Ascending aorta (tissue), 2 donors: ENCODE measurements around the gene MDH1B. TPM values are rescaled to one million over a fixed set of nuclear protein-coding genes. Genes with fewer than 3 reads are reported as not detected.

Experiments used
- DNase-seq, 2 donors: peaks; one replicate each; pipeline ENCODE4 v3.0.0-alpha.2; 2019; ENCODE audit warnings: low spot score in 2 of 2
- H3K27ac ChIP-seq, 2 donors: fragments of 200-600 bp; sonication (generic); one replicate each; pipeline ENCODE4 v1.5.1; 2016 to 2017; ENCODE audit warnings: mild to moderate bottlenecking in 1 of 2
- H3K27me3 ChIP-seq: fragments of 200-600 bp; sonication (generic); one replicate; pipeline ENCODE4 v1.5.1; 2017
- H3K36me3 ChIP-seq, 2 donors: fragments of 200-600 bp; sonication (generic); one replicate each; pipeline ENCODE4 v1.5.1; 2016
- H3K4me1 ChIP-seq, 2 donors: fragments of 200-600 bp; sonication (generic); one replicate each; pipeline ENCODE4 v1.5.1; 2016 to 2017; ENCODE audit warnings: mild to moderate bottlenecking in 1 of 2
- H3K4me3 ChIP-seq, 2 donors: fragments of 200-600 bp; sonication (generic); one replicate each; pipeline ENCODE4 v1.5.1; 2016 to 2017; ENCODE audit warnings: mild to moderate bottlenecking in 1 of 2
- H3K9me3 ChIP-seq, 2 donors: fragments of 200-600 bp; sonication (generic); one replicate each; pipeline ENCODE4 v1.5.1; 2016
- intact Hi-C: fragments of 100-400 bp; cut with DNase I; formaldehyde crosslinking; loops from one replicate; pipeline ENCODE4 v1.15.1; 2023
- total RNA-seq: library from RNA; depleted of rRNA; stranded (reverse); fragments of >200 nt; gene quantifications from one replicate; pipeline ENCODE4 v1.1.0, GENCODE V29; 2016
- TF ChIP-seq, protein P1 (sequence below), 3 experiments: fragments of 200-600 bp in 2 of 3; fragments of 450-650 bp in 1 of 3; sonication (generic) in 2 of 3; IDR thresholded peaks; one replicate each; pipeline ENCODE4 v1.5.1; 2016 to 2019; ENCODE audit warnings: antibody characterized with exemption in 3 of 3, mild to moderate bottlenecking in 1 of 3, moderate library complexity in 1 of 3

MDH1B gene
- total RNA-seq, 1 donor from 2014 or later: not detected

DNA sequence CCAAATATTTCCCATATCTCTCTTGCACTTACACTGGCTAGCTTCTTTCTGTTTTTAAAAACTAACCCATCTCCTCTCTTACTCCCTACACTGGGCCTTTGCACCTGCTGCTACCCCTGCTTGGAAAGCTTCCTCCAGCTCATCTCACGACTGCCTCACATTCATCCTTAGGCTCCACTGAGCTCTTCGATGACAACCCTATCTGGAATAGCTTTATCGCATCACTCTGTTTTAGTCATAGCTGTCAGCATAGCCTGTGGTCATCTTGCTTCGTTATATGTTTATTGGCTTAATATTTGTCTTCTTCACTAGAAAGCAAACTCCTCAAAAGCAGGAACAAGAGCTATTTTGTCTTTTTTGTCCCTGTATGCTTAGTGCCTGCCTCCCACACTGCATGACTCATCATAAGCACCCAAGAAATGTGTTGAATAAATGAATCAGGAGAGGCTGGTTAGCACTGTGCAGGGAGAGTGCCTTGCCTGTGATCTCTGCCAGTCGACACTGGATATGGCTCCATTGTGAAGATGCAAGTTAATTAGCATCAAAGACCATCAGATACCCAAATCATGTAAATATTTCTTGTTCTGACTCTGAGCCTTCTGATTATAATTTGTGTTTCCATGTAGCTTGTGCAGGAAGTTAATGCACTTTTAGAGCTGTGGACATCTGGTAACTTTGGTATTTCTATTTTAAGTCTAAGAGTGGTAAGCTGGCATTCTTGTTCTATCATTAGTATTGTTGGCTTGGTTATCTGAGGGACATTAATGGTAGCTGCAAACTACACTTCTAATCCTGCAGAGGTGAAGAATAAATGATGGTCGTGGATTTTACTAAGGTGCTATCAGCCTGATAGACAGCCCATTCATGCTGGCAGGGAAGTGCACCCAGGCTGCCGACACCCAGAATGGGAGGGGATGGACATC lies 36.6 kb downstream of the MDH1B start:
- Histone ChIP-seq H3K4me3 (no peak overlapping the region), H3K9me3 (no peaks in the 10 kb centered on the region), H3K36me3 (no peaks in the 10 kb centered on the region), H3K4me1 (no peaks in the 10 kb centered on the region), H3K27ac (no peak overlapping the region), H3K27me3 (no peaks in the 10 kb centered on the region)
- DNase-seq: no peak
- TF ChIP-seq, protein P1, sequence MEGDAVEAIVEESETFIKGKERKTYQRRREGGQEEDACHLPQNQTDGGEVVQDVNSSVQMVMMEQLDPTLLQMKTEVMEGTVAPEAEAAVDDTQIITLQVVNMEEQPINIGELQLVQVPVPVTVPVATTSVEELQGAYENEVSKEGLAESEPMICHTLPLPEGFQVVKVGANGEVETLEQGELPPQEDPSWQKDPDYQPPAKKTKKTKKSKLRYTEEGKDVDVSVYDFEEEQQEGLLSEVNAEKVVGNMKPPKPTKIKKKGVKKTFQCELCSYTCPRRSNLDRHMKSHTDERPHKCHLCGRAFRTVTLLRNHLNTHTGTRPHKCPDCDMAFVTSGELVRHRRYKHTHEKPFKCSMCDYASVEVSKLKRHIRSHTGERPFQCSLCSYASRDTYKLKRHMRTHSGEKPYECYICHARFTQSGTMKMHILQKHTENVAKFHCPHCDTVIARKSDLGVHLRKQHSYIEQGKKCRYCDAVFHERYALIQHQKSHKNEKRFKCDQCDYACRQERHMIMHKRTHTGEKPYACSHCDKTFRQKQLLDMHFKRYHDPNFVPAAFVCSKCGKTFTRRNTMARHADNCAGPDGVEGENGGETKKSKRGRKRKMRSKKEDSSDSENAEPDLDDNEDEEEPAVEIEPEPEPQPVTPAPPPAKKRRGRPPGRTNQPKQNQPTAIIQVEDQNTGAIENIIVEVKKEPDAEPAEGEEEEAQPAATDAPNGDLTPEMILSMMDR (IDR thresholded peaks at IDR 0.05): no peak
- intact Hi-C loops: no loop called here

DNA sequence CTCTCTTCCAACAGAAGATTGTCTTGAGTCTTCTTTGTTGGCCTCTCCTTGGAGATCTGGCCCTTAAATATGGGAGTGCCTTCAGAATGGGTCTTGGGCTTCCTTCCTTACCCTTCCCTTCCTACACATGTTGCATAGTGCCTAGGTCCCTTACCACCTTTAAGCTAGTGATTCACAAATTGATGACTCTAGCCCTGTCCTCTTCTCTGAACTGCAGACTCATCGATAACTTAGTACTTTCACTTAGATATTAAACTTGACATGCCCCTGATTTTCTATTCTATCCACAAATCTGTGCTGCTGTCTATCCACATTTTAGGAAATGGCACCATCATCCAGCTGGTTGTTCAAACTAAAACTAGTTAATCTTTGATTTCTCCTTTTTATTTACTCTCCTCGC lies 37.8 kb downstream of the MDH1B start:
- Histone ChIP-seq H3K4me3 (no peak overlapping the region), H3K27me3 (no peaks in the 10 kb centered on the region), H3K4me1 (no peaks in the 10 kb centered on the region), H3K36me3 (no peaks in the 10 kb centered on the region), H3K27ac (no peak overlapping the region), H3K9me3 (no peaks in the 10 kb centered on the region)
- TF ChIP-seq, protein P1 (IDR thresholded peaks at IDR 0.05): no peak
- intact Hi-C loops: no loop called here
- DNase-seq: no peak

DNA sequence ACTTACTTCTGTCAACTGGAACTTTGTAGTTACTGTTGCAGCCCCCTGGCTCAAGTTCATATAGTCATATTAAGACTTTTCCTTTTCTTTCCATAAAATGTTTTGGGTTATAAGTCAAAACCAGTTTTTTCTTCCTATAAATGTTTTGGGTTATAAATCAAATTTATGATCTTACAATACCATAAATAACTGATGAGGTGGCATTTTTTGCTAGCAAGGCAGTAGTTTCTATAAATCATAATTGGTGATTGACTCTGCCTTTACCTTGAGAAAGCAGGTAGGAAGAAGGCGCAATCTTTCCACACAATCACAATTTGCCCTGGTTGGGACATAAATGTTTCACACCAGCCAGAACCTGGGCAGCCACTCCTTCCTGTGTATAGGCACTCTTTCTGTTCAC lies 41.8 kb downstream of the MDH1B start:
- TF ChIP-seq, protein P1 (IDR thresholded peaks at IDR 0.05): no peak
- Histone ChIP-seq H3K9me3 (no peaks in the 10 kb centered on the region), H3K4me3 (no peak overlapping the region), H3K4me1 (no peaks in the 10 kb centered on the region), H3K27ac (no peak overlapping the region), H3K36me3 (no peaks in the 10 kb centered on the region), H3K27me3 (no peaks in the 10 kb centered on the region)
- DNase-seq: no peak
- intact Hi-C loops: no loop called here

DNA sequence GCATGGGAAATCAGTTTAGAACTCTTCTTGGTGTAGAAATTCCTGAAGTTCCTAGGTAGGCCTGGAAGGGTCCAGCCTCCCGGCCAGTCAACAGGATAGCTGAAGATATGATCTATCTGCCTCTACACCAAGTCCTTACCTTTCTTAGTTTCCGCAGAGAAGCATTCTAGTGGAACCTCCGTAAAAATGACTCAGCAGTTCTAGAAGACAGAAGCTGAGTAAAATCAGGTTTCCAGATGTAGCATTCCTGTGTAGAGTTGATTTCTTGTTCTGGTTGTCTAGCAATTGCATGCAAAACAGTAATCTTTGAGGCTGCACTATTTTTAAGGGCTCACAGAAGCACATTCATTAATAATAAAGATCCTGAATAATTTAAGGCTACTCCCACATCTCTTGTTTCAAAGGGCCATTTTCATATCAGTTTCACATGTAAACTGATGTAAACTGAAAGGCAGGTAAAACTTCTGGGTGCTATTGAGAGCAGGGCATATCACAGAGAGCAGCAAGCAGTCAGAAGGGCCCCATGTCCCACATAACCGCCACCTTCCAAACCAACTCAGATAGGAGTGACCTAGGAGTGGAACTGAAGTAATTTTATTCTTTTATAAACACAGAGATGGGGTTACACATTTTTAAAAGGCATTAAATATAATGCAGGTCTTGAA lies 43.7 kb downstream of the MDH1B start:
- Histone ChIP-seq H3K27ac (no peak overlapping the region), H3K27me3 (no peaks in the 10 kb centered on the region), H3K4me3 (no peak overlapping the region), H3K4me1 (no peaks in the 10 kb centered on the region), H3K9me3 (no peaks in the 10 kb centered on the region), H3K36me3 (no peaks in the 10 kb centered on the region)
- TF ChIP-seq, protein P1 (IDR thresholded peaks at IDR 0.05): no peak
- intact Hi-C loops: no loop called here
- DNase-seq: no peak

DNA sequence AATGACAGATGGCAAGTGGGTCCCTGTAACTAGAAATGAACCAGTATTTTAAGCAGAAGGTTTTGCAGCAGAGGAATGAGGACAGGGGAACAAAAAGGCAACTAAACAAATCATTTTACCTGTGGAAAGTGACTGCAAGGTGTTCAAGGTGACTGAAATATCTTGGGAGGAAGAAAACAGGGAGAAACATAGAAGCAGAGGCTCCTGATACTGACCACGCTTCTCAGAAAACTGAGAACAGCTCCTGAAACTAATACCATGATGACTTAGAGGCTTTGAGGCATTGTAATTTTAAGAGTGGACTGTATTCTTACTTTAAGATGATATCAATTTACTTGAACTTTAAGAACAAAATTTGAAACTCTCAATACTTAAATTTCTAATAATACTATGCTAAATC lies 46.8 kb downstream of the MDH1B start, which contains the start of gene DYTN:
Gene DYTN, minus strand, starts transcription at position 101 of the 400 bp plus-strand sequence. CDS start 117 bp downstream, outside the sequence.
- no peaks in the 10 kb centered on the region for H3K9me3 ChIP-seq
- DNase-seq: no peak
- intact Hi-C loops: no loop called here
- H3K4me3 ChIP-seq: no peak within 1 kb of the TSS
- H3K27ac ChIP-seq: no peak within 1 kb of the TSS
- no peaks in the 10 kb centered on the region for H3K4me1 ChIP-seq
- no peaks in the 10 kb centered on the region for H3K27me3 ChIP-seq
- TF ChIP-seq, protein P1 (IDR thresholded peaks at IDR 0.05): no peak
- H3K36me3 ChIP-seq: no peaks in the 10 kb centered on the region
